Naive B cell (primary cell): Measurements from ENCODE around the gene GALNT17. TPM values are rescaled to one million over a fixed set of nuclear protein-coding genes. Genes with fewer than 3 reads are reported as not detected.
"Not testable (repeated sequence)": the region's sequence is repeated elsewhere in the genome, so short reads cannot be mapped to it uniquely, and the experiment has no call there.

Source experiments
- ATAC-seq, 2 donors: fragments of 150-1000 bp; cut with Tn5 transposase; 2 replicates each; pipeline ENCODE4 v1.10.0; 2021; ENCODE audit warnings: low read depth in 2 of 2, mild to moderate bottlenecking in 2 of 2, moderate library complexity in 2 of 2
- DNase-seq: peaks from one replicate; pipeline ENCODE4 v3.0.0; 2022
- H3K27ac Mint-ChIP-seq, 6 donors: one replicate each; pipeline ENCODE4 v1.8.0; 2020 to 2022; ENCODE audit warnings: mild to moderate bottlenecking in 6 of 6, mixed read lengths in 6 of 6, moderate library complexity in 5 of 6, inconsistent platforms in 2 of 6
- H3K27me3 Mint-ChIP-seq, 3 donors: one replicate each; pipeline ENCODE4 v1.8.0; 2021 to 2022; ENCODE audit warnings: mixed read lengths in 3 of 3, mild to moderate bottlenecking in 1 of 3
- H3K36me3 Mint-ChIP-seq, 2 donors: one replicate each; pipeline ENCODE4 v1.8.0; 2020 to 2022; ENCODE audit warnings: mixed read lengths in 2 of 2, inconsistent platforms in 1 of 2, mild to moderate bottlenecking in 1 of 2
- H3K4me1 Mint-ChIP-seq, 3 donors: one replicate each; pipeline ENCODE4 v1.8.0; 2020 to 2022; ENCODE audit warnings: mixed read lengths in 3 of 3, inconsistent platforms in 1 of 3, mild to moderate bottlenecking in 1 of 3, moderate library complexity in 1 of 3
- H3K4me3 Mint-ChIP-seq, 8 donors: one replicate each; pipeline ENCODE4 v1.8.0; 2020 to 2022; ENCODE audit warnings: mild to moderate bottlenecking in 8 of 8, mixed read lengths in 8 of 8, moderate library complexity in 8 of 8, inconsistent platforms in 2 of 8
- H3K9me3 Mint-ChIP-seq, 7 donors: one replicate each; pipeline ENCODE4 v1.8.0; 2020 to 2022; ENCODE audit warnings: mixed read lengths in 7 of 7, mild to moderate bottlenecking in 5 of 7, inconsistent platforms in 2 of 7, moderate library complexity in 1 of 7
- polyA plus RNA-seq, 6 donors: library from polyadenylated mRNA; unstranded; fragments of 300-500 nt; fragmentation: Illumina TruSeq; gene quantifications; one replicate each; pipeline ENCODE4 v1.2.3, GENCODE V29; 2021; ENCODE audit warnings: low read depth in 6 of 6

Gene GALNT17
- polyA plus RNA-seq, 6 donors from 2014 or later = not detected

GRCh38 chr7:71558806-71559613, 427.1 kb downstream of the GALNT17 start:
- H3K4me1 Mint-ChIP-seq = no peaks in the 10 kb centered on the region
- peaks cover 0 to 4% of the 10 kb centered on the region in 2 donors for H3K36me3 Mint-ChIP-seq
- peaks cover 0 to 5% (median 0%) of the 10 kb centered on the region in 3 donors for H3K27me3 Mint-ChIP-seq
- ATAC-seq (no peak), DNase-seq (no peak)
- peaks cover 2 to 17% (median 5%) of the 10 kb centered on the region in 7 donors for H3K9me3 Mint-ChIP-seq
- peak overlapping the region in 1 of 8 donors; percentile 44 for H3K4me3 Mint-ChIP-seq
- H3K27ac Mint-ChIP-seq = no peak overlapping the region

- ATAC-seq = no peak
- peaks cover 0 to 5% (median 0%) of the 10 kb centered on the region in 3 donors for H3K27me3 Mint-ChIP-seq
- peaks cover 0 to 4% of the 10 kb centered on the region in 2 donors for H3K36me3 Mint-ChIP-seq
- H3K4me3 Mint-ChIP-seq = no peak overlapping the region
- no peak for DNase-seq
- H3K4me1 Mint-ChIP-seq = no peaks in the 10 kb centered on the region
- no peak overlapping the region for H3K27ac Mint-ChIP-seq
- peaks cover 0 to 10% (median 5%) of the 10 kb centered on the region in 7 donors for H3K9me3 Mint-ChIP-seq
Measured at GRCh38 chr7:71560354-71560995, 428.5 kb downstream of the GALNT17 start.

GRCh38 chr7:71563276-71563675, 431.3 kb downstream of the GALNT17 start:
- ATAC-seq (no peak), DNase-seq (no peak)
- H3K9me3 Mint-ChIP-seq = peaks cover 0 to 10% (median 5%) of the 10 kb centered on the region in 7 donors
- no peaks in the 10 kb centered on the region for H3K27me3 Mint-ChIP-seq
- H3K27ac Mint-ChIP-seq = no peak overlapping the region
- no peak overlapping the region for H3K4me3 Mint-ChIP-seq
- H3K36me3 Mint-ChIP-seq = no peaks in the 10 kb centered on the region
- H3K4me1 Mint-ChIP-seq = no peaks in the 10 kb centered on the region

GRCh38 chr7:71566376-71566775, 434.4 kb downstream of the GALNT17 start:
- DNase-seq (no peak), ATAC-seq (no peak)
- H3K27ac Mint-ChIP-seq = no peak overlapping the region
- no peaks in the 10 kb centered on the region for H3K36me3 Mint-ChIP-seq
- H3K9me3 Mint-ChIP-seq = peaks cover 0 to 11% (median 8%) of the 10 kb centered on the region in 7 donors
- no peak overlapping the region for H3K4me3 Mint-ChIP-seq
- H3K27me3 Mint-ChIP-seq = no peaks in the 10 kb centered on the region
- no peaks in the 10 kb centered on the region for H3K4me1 Mint-ChIP-seq

- H3K36me3 Mint-ChIP-seq = no peaks in the 10 kb centered on the region
- H3K4me3 Mint-ChIP-seq = no peak overlapping the region
- H3K27ac Mint-ChIP-seq = no peak overlapping the region
- H3K27me3 Mint-ChIP-seq = no peaks in the 10 kb centered on the region
- no peaks in the 10 kb centered on the region for H3K4me1 Mint-ChIP-seq
- DNase-seq (no peak), ATAC-seq (no peak)
- H3K9me3 Mint-ChIP-seq = peaks cover 0 to 8% (median 7%) of the 10 kb centered on the region in 7 donors
Measured at GRCh38 chr7:71566991-71567390, 435.0 kb downstream of the GALNT17 start.

GRCh38 chr7:71574153-71574860, 442.4 kb downstream of the GALNT17 start:
- ATAC-seq (no peak), DNase-seq (no peak)
- H3K27ac Mint-ChIP-seq = no peak overlapping the region
- H3K4me1 Mint-ChIP-seq = no peaks in the 10 kb centered on the region
- H3K36me3 Mint-ChIP-seq = no peaks in the 10 kb centered on the region
- no peak overlapping the region for H3K4me3 Mint-ChIP-seq
- no peaks in the 10 kb centered on the region for H3K27me3 Mint-ChIP-seq
- peaks cover 3 to 12% (median 7%) of the 10 kb centered on the region in 7 donors for H3K9me3 Mint-ChIP-seq

GRCh38 chr7:71580027-71580426, 448.1 kb downstream of the GALNT17 start:
- ATAC-seq (no peak), DNase-seq (no peak)
- Mint-ChIP-seq H3K36me3 (no peaks in the 10 kb centered on the region), H3K27ac (no peak overlapping the region), H3K9me3 (peaks cover 0 to 13% (median 4%) of the 10 kb centered on the region in 7 donors), H3K4me3 (no peak overlapping the region), H3K27me3 (no peaks in the 10 kb centered on the region), H3K4me1 (no peaks in the 10 kb centered on the region)

GRCh38 chr7:71584256-71584655, 452.3 kb downstream of the GALNT17 start:
- DNase-seq (no peak), ATAC-seq (no peak)
- Mint-ChIP-seq H3K4me3 (no peak overlapping the region), H3K9me3 (peaks cover 0 to 21% (median 4%) of the 10 kb centered on the region in 7 donors), H3K27ac (no peak overlapping the region), H3K36me3 (no peaks in the 10 kb centered on the region), H3K4me1 (no peaks in the 10 kb centered on the region), H3K27me3 (no peaks in the 10 kb centered on the region)

GRCh38 chr7:71591876-71592275, 459.9 kb downstream of the GALNT17 start:
- H3K4me1 Mint-ChIP-seq = no peaks in the 10 kb centered on the region
- H3K36me3 Mint-ChIP-seq = no peaks in the 10 kb centered on the region
- H3K9me3 Mint-ChIP-seq = peaks cover 2 to 26% (median 7%) of the 10 kb centered on the region in 7 donors
- no peaks in the 10 kb centered on the region for H3K27me3 Mint-ChIP-seq
- no peak for ATAC-seq
- no peak for DNase-seq
- H3K4me3 Mint-ChIP-seq = peak overlapping the region in 1 of 8 donors; percentile 42
- H3K27ac Mint-ChIP-seq = no peak overlapping the region

- not testable (repeated sequence) for H3K36me3 Mint-ChIP-seq, H3K27ac Mint-ChIP-seq, ATAC-seq, DNase-seq, H3K27me3 Mint-ChIP-seq, H3K4me3 Mint-ChIP-seq, H3K4me1 Mint-ChIP-seq
- H3K9me3 Mint-ChIP-seq = peaks cover under 1 to 23% (median 7%) of the 10 kb centered on the region in 7 donors
Measured at GRCh38 chr7:71592388-71592787, 460.4 kb downstream of the GALNT17 start.

GRCh38 chr7:71594736-71595135, 462.8 kb downstream of the GALNT17 start:
- no peak for DNase-seq
- Mint-ChIP-seq H3K9me3 (peaks cover 0 to 22% (median 7%) of the 10 kb centered on the region in 7 donors), H3K27me3 (no peaks in the 10 kb centered on the region), H3K27ac (no peak overlapping the region), H3K36me3 (no peaks in the 10 kb centered on the region), H3K4me3 (no peak overlapping the region), H3K4me1 (no peaks in the 10 kb centered on the region)
- no peak for ATAC-seq

- ATAC-seq (no peak), DNase-seq (no peak)
- no peak overlapping the region for H3K4me3 Mint-ChIP-seq
- H3K4me1 Mint-ChIP-seq = no peaks in the 10 kb centered on the region
- no peaks in the 10 kb centered on the region for H3K27me3 Mint-ChIP-seq
- no peaks in the 10 kb centered on the region for H3K36me3 Mint-ChIP-seq
- H3K9me3 Mint-ChIP-seq = peaks cover 0 to 22% (median 8%) of the 10 kb centered on the region in 7 donors
- H3K27ac Mint-ChIP-seq = no peak overlapping the region
Measured at GRCh38 chr7:71595176-71595575, 463.2 kb downstream of the GALNT17 start.

- Mint-ChIP-seq H3K9me3 (peaks cover 0 to 30% (median 10%) of the 10 kb centered on the region in 7 donors), H3K4me3 (no peak overlapping the region), H3K36me3 (no peaks in the 10 kb centered on the region), H3K27me3 (no peaks in the 10 kb centered on the region), H3K27ac (no peak overlapping the region), H3K4me1 (no peaks in the 10 kb centered on the region)
- ATAC-seq = no peak
- no peak for DNase-seq
Measured at GRCh38 chr7:71598553-71598952, 466.6 kb downstream of the GALNT17 start.
